PC-3 (cell line): Measurements from ENCODE around the gene ACY1. TPM values are rescaled to one million over a fixed set of nuclear protein-coding genes. Genes with fewer than 3 reads are reported as not detected.

ENCODE experiments used
- ATAC-seq: fragments of 200-7000 bp; cut with Tn5 transposase; 2 replicates; pipeline ENCODE4 v1.9.1; 2020; ENCODE audit warnings: mild to moderate bottlenecking, moderate library complexity
- BruUV-seq: library from RNA; stranded (reverse); fragments of 400-500 nt; replicated peaks from 2 replicates; lab custom pipeline; 2021; lab: Mats Ljungman, UMichigan
- CTCF ChIA-PET: fragments of 300-600 bp; sonication (Branson Sonifier 250); formaldehyde crosslinking; loops from one replicate; lab custom pipeline; 2022; ENCODE audit warnings: antibody characterized with exemption; lab: Charles Lee
- POLR2A ChIA-PET: fragments of 300-600 bp; sonication (Branson Sonifier 250); formaldehyde crosslinking; loops from one replicate; lab custom pipeline; 2022; ENCODE audit warnings: antibody characterized with exemption; ENCODE audit not compliant: unreplicated experiment; lab: Charles Lee
- DNase-seq: peaks from one replicate; pipeline ENCODE4 v3.0.0-alpha.2; 2015
- H2AFZ ChIP-seq: fragments of 300-600 bp; sonication (generic); 2 replicates; pipeline ENCODE4 v1.6.0; 2016; ENCODE audit warnings: antibody characterized with exemption, low read length
- H3F3A ChIP-seq: fragments of 300-600 bp; sonication (generic); one replicate; pipeline ENCODE4 v1.6.0; 2017; ENCODE audit warnings: antibody characterized with exemption, low read length, control low read depth, mild to moderate bottlenecking; ENCODE audit not compliant: unreplicated experiment
- H3K27ac ChIP-seq: fragments of 300-600 bp; sonication (generic); 2 replicates; pipeline ENCODE4 v1.5.1; 2016; ENCODE audit warnings: mild to moderate bottlenecking, low read length
- H3K27me3 ChIP-seq: fragments of 300-600 bp; sonication (generic); 2 replicates; pipeline ENCODE4 v1.6.1; 2016; ENCODE audit warnings: low read length, mixed read lengths
- H3K36me3 ChIP-seq: fragments of 300-600 bp; sonication (generic); 2 replicates; pipeline ENCODE4 v1.6.1; 2016; ENCODE audit warnings: low read depth, mixed run types, low read length, mixed read lengths
- H3K4me1 ChIP-seq: fragments of 300-600 bp; sonication (generic); 2 replicates; pipeline ENCODE4 v1.5.1; 2016; ENCODE audit warnings: low read length; ENCODE audit not compliant: insufficient read depth
- H3K4me2 ChIP-seq: fragments of 300-600 bp; sonication (generic); 2 replicates; pipeline ENCODE4 v1.6.0; 2016; ENCODE audit warnings: low read length
- H3K4me3 ChIP-seq: fragments of 300-600 bp; sonication (generic); 2 replicates; pipeline ENCODE4 v1.5.1; 2016; ENCODE audit warnings: mild to moderate bottlenecking, low read length, mixed read lengths
- H3K79me2 ChIP-seq: fragments of 300-600 bp; sonication (generic); 2 replicates; pipeline ENCODE4 v1.6.1; 2017; ENCODE audit warnings: low read length, mixed read lengths
- H3K9ac ChIP-seq: fragments of 300-600 bp; sonication (generic); 2 replicates; pipeline ENCODE4 v1.6.0; 2016; ENCODE audit warnings: mild to moderate bottlenecking, low read length
- H3K9me2 ChIP-seq: fragments of 300-600 bp; sonication (generic); replicated peaks from 2 replicates; pipeline ENCODE4 v1.6.1; 2016; ENCODE audit warnings: mixed run types, low read length, mixed read lengths
- H3K9me3 ChIP-seq: fragments of 300-600 bp; sonication (generic); 2 replicates; pipeline ENCODE4 v1.6.1; 2016; ENCODE audit warnings: low read length, mixed read lengths
- H4K20me1 ChIP-seq: fragments of 300-600 bp; sonication (generic); 2 replicates; pipeline ENCODE4 v1.6.1; 2016; ENCODE audit warnings: low read length, mixed read lengths
- EZH2 ChIP-seq: fragments of 300-600 bp; sonication (generic); IDR thresholded peaks from one replicate; pipeline ENCODE4 v1.6.1; 2017; ENCODE audit warnings: antibody characterized with exemption, mild to moderate bottlenecking, low read length; ENCODE audit not compliant: unreplicated experiment
- EZH2phosphoT487 ChIP-seq: fragments of 300-600 bp; sonication (generic); IDR thresholded peaks from 2 replicates; pipeline ENCODE4 v1.6.1; 2018; ENCODE audit warnings: mild to moderate bottlenecking, antibody characterized with exemption, low read length, borderline replicate concordance
- intact Hi-C: fragments of 100-400 bp; cut with micrococcal nuclease; formaldehyde crosslinking; loops from 2 replicates; pipeline ENCODE4 v1.9.0; 2023
- total RNA-seq: library from RNA; depleted of rRNA; stranded (reverse); fragments of >200 nt; gene quantifications from 2 replicates; pipeline ENCODE4 v1.2.3, GENCODE V29; 2014
- TF ChIP-seq, protein P1 (sequence below): fragments of 300-600 bp; sonication (generic); conservative IDR thresholded peaks from 2 replicates; pipeline ENCODE4 v1.5.1; 2017; ENCODE audit warnings: antibody characterized with exemption, low read depth, mild to moderate bottlenecking, low read length

Gene ACY1
- total RNA-seq, 1 experiment from 2014 or later = 71.3 TPM

DNA sequence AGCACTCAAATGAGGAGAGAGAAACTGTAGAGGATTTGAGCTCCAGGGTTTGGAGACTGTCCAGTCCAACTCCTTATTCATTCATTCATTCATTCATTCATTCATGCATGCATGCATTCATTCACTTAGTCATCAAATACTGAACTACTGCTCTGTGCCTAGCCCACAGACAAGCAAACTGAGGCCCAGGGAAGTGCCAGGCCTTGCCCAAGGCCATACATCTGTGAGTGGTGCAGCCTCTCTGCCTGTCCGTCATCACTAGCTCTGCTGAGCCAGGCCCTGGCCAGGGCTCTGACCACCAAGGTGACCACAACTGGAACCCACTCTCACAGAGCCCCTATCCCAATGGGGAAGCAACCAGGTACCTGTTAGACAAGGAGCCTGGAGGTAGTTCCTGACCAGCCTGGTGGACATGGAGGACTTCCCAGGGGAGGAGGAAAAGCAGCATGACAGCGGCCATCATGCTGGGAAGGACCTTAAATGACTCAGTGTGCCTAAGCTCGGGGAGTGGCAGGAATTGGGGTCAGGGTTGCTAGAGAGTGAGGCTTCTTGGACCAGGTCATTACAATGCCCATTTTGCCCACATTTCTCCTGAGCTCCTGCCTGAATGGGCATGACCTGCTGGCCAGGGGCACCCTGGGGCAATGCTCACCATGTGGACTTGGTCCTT, 39.9 kb downstream of the ACY1 start:
- H3K79me2 ChIP-seq = no peaks in the 10 kb centered on the region
- DNase-seq (no peak), ATAC-seq (no peak)
- TF ChIP-seq, protein P1, sequence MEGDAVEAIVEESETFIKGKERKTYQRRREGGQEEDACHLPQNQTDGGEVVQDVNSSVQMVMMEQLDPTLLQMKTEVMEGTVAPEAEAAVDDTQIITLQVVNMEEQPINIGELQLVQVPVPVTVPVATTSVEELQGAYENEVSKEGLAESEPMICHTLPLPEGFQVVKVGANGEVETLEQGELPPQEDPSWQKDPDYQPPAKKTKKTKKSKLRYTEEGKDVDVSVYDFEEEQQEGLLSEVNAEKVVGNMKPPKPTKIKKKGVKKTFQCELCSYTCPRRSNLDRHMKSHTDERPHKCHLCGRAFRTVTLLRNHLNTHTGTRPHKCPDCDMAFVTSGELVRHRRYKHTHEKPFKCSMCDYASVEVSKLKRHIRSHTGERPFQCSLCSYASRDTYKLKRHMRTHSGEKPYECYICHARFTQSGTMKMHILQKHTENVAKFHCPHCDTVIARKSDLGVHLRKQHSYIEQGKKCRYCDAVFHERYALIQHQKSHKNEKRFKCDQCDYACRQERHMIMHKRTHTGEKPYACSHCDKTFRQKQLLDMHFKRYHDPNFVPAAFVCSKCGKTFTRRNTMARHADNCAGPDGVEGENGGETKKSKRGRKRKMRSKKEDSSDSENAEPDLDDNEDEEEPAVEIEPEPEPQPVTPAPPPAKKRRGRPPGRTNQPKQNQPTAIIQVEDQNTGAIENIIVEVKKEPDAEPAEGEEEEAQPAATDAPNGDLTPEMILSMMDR = no peak
- TF ChIP-seq EZH2phosphoT487 (no peak), EZH2 (no peak)
- H3K4me3 ChIP-seq = no peak overlapping the region
- no peak overlapping the region for H2AFZ ChIP-seq
- no peak overlapping the region for H3K4me2 ChIP-seq
- H3F3A ChIP-seq = no peaks in the 10 kb centered on the region
- H3K9me2 ChIP-seq = no peaks in the 10 kb centered on the region
- no peak overlapping the region for H3K27ac ChIP-seq
- H3K36me3 ChIP-seq = no peaks in the 10 kb centered on the region
- no peak overlapping the region for H3K9ac ChIP-seq
- CTCF ChIA-PET = interaction anchor here (0.6 kb wide), 1 partner anchor 13 kb away, joined by 6 read pairs; no protein-coding TSS in a partner anchor
- BruUV-seq = no TSS peak
- POLR2A ChIA-PET = no interaction called here
- intact Hi-C loops = no loop called here
- no peaks in the 10 kb centered on the region for H3K4me1 ChIP-seq
- no peaks in the 10 kb centered on the region for H4K20me1 ChIP-seq
- H3K9me3 ChIP-seq = no peaks in the 10 kb centered on the region
- no peaks in the 10 kb centered on the region for H3K27me3 ChIP-seq

DNA sequence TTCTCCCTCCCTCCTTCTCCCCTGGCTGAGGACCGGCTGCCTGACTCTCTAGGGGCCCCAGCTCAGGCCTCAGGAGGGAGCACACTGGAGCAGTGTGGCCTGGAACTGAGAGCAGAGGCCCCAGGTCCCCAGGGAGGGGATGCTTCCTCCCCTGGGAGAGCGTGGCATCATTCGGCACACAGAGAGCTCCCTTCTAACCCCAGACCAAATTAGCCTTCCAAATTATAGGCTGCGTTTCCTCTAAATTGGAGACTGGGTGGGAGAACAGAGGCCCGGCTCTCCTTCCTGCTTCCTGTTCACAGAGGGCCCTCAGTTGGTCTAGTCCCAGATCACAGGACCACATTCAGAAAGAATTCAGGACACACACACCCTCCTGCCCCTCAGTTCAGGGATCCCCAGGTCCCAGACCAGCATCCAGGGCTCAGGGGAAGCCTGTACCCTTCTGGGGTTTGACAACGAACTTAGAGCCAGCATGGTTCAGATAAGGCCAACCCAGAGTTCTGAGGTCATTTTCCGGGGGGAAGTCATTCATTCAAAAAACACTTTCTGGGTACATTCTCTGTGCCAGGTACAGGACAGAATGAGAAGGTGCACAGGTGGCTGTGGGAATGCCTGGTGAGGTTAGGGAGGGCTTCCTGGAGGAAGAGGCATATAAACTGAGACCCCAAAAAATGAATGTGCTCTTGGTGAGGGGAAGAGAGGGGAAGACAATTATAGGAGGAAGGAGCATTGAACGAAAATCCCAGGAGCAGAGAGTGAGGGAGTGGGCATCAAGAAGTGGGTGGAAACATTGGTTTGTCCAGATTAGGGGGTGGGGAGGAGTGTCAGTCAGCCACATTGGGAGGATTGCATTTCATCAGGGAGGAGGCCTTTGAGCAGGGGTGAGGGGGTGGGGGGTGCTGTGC, 40.8 kb downstream of the ACY1 start:
- no peaks in the 10 kb centered on the region for H3K79me2 ChIP-seq
- H4K20me1 ChIP-seq = no peaks in the 10 kb centered on the region
- no peak overlapping the region for H3K27ac ChIP-seq
- BruUV-seq = no TSS peak
- no peak for TF ChIP-seq EZH2
- TF ChIP-seq, protein P1 = no peak
- no peak for TF ChIP-seq EZH2phosphoT487
- no peak overlapping the region for H3K4me2 ChIP-seq
- no peak for ATAC-seq
- H3F3A ChIP-seq = no peaks in the 10 kb centered on the region
- no peak overlapping the region for H2AFZ ChIP-seq
- no peak for DNase-seq
- no peak overlapping the region for H3K9ac ChIP-seq
- H3K4me3 ChIP-seq = no peak overlapping the region
- no peaks in the 10 kb centered on the region for H3K36me3 ChIP-seq
- H3K9me2 ChIP-seq = no peaks in the 10 kb centered on the region
- POLR2A ChIA-PET = no interaction called here
- CTCF ChIA-PET = no interaction called here
- no peaks in the 10 kb centered on the region for H3K4me1 ChIP-seq
- intact Hi-C loops = no loop called here
- no peaks in the 10 kb centered on the region for H3K27me3 ChIP-seq
- no peaks in the 10 kb centered on the region for H3K9me3 ChIP-seq
